Activated CD8-positive, alpha-beta T cell treated with anti-CD3 and anti-CD28 coated beads for 36 hours (primary cell): Measurements from ENCODE around the gene CKS1B. TPM values are rescaled to one million over a fixed set of nuclear protein-coding genes. Genes with fewer than 3 reads are reported as not detected.

ENCODE experiments used
- ATAC-seq: fragments of 200-7000 bp; cut with Tn5 transposase; one replicate; pipeline ENCODE4 v1.10.0; 2021; ENCODE audit warnings: mild to moderate bottlenecking, moderate library complexity
- CTCF ChIA-PET: fragments of 350-600 bp; sonication (Branson Sonifier 250); formaldehyde crosslinking; loops from one replicate; lab custom pipeline; 2021; ENCODE audit warnings: antibody characterized with exemption; lab: Charles Lee
- POLR2A ChIA-PET: fragments of 350-600 bp; sonication (Branson Sonifier 250); formaldehyde crosslinking; loops from one replicate; lab custom pipeline; 2021; ENCODE audit warnings: antibody characterized with exemption; lab: Charles Lee
- DNase-seq: peaks from one replicate; pipeline ENCODE4 v3.0.0-alpha.2; 2020
- H3K27ac Mint-ChIP-seq: one replicate; pipeline ENCODE4 v1.8.0; 2021; ENCODE audit warnings: mild to moderate bottlenecking, mixed read lengths
- H3K27me3 Mint-ChIP-seq: one replicate; pipeline ENCODE4 v1.8.0; 2021; ENCODE audit warnings: mixed read lengths
- H3K36me3 Mint-ChIP-seq: one replicate; pipeline ENCODE4 v1.8.0; 2021; ENCODE audit warnings: low read depth, mixed read lengths
- H3K4me1 Mint-ChIP-seq: one replicate; pipeline ENCODE4 v1.8.0; 2021; ENCODE audit warnings: low read depth, mixed read lengths
- H3K4me3 Mint-ChIP-seq: one replicate; pipeline ENCODE4 v1.8.0; 2021; ENCODE audit warnings: mild to moderate bottlenecking, moderate library complexity, mixed read lengths
- H3K9me3 Mint-ChIP-seq: one replicate; pipeline ENCODE4 v1.8.0; 2021; ENCODE audit warnings: mixed read lengths
- CTCF ChIP-seq: fragments of 200-600 bp; IDR thresholded peaks from one replicate; pipeline ENCODE4 v1.8.0; 2022; ENCODE audit warnings: antibody characterized with exemption, mild to moderate bottlenecking
- intact Hi-C: fragments of 100-400 bp; cut with micrococcal nuclease; formaldehyde crosslinking; loops from one replicate; pipeline ENCODE4 v1.10.0; 2022
- total RNA-seq, 2 experiments: library from RNA; stranded (reverse); gene quantifications; one replicate each; pipeline ENCODE4 v1.2.3, GENCODE V29; 2021

The CKS1B gene
- total RNA-seq, 2 experiments from 2014 or later: 172 to 173 TPM

- ChIA-PET POLR2A (interaction anchor here (0.8 to 1.7 kb wide), 5 partner anchors 15 to 134 kb away, joined by 3 to 7 read pairs (median 4); partner anchors contain the start of genes FLAD1 and PBXIP1), CTCF (interaction anchor here (1.0 to 1.6 kb wide), 2 partner anchors 15 to 58 kb away, joined by 3 to 4 read pairs; no protein-coding TSS in a partner anchor)
- H3K4me3 Mint-ChIP-seq: peak within 1 kb of the TSS; percentile 85
- H3K27me3 Mint-ChIP-seq: no peaks in the 10 kb centered on the region
- no peak for TF ChIP-seq CTCF
- H3K9me3 Mint-ChIP-seq: no peaks in the 10 kb centered on the region
- no peak for ATAC-seq
- H3K36me3 Mint-ChIP-seq: peaks cover 5% of the 10 kb centered on the region
- peaks cover 53% of the 10 kb centered on the region for H3K4me1 Mint-ChIP-seq
- intact Hi-C loops: no loop called here
- no peak for DNase-seq
- H3K27ac Mint-ChIP-seq: peak within 1 kb of the TSS; percentile 92
Observed at GRCh38 chr1:155002464-155003226, 28.2 kb downstream of the CKS1B start, which contains the start of gene ZBTB7B. TSS of gene ZBTB7B (plus strand) at chr1:155002802. CDS start at chr1:155014661, 11,859 bp downstream.

GRCh38 chr1:155003227-155003765 is 28.8 kb downstream of the CKS1B start:
- intact Hi-C loops: no loop called here
- peaks cover 48% of the 10 kb centered on the region for H3K4me1 Mint-ChIP-seq
- H3K4me3 Mint-ChIP-seq: peak overlapping the region; percentile 85
- TF ChIP-seq CTCF: no peak
- ChIA-PET POLR2A (interaction anchor here (0.8 to 1.9 kb wide), 7 partner anchors 10 to 134 kb away, joined by 3 to 5 read pairs (median 4); partner anchors contain the start of genes FLAD1 and PBXIP1), CTCF (interaction anchor here (1.0 to 2.0 kb wide), 2 partner anchors 14 kb away, joined by 3 to 14 read pairs; no protein-coding TSS in a partner anchor)
- H3K9me3 Mint-ChIP-seq: no peaks in the 10 kb centered on the region
- H3K27ac Mint-ChIP-seq: peak overlapping the region; percentile 80
- no peaks in the 10 kb centered on the region for H3K27me3 Mint-ChIP-seq
- ATAC-seq (no peak), DNase-seq (peak; percentile 48)
- peaks cover 5% of the 10 kb centered on the region for H3K36me3 Mint-ChIP-seq

GRCh38 chr1:155003766-155004351 is 29.4 kb downstream of the CKS1B start:
- Mint-ChIP-seq H3K27ac (peak overlapping the region; percentile 87), H3K4me1 (peaks cover 49% of the 10 kb centered on the region), H3K9me3 (no peaks in the 10 kb centered on the region), H3K4me3 (peak overlapping the region; percentile 85), H3K36me3 (peaks cover 5% of the 10 kb centered on the region), H3K27me3 (no peaks in the 10 kb centered on the region)
- POLR2A ChIA-PET: interaction anchor here (0.8 to 1.9 kb wide), 9 partner anchors 9 to 133 kb away, joined by 3 to 7 read pairs (median 4); partner anchors contain the start of genes FLAD1 and PBXIP1
- CTCF ChIA-PET: interaction anchor here (2.0 kb wide), 1 partner anchor 14 kb away, joined by 14 read pairs; no protein-coding TSS in a partner anchor
- intact Hi-C loops: no loop called here
- no peak for ATAC-seq
- DNase-seq: peak; percentile 38
- TF ChIP-seq CTCF: no peak

- ATAC-seq (no peak), DNase-seq (peak; percentile 46)
- Mint-ChIP-seq H3K27ac (peak overlapping the region; percentile 87), H3K4me3 (peak overlapping the region; percentile 85), H3K4me1 (peaks cover 50% of the 10 kb centered on the region), H3K36me3 (peaks cover 5% of the 10 kb centered on the region), H3K9me3 (no peaks in the 10 kb centered on the region), H3K27me3 (no peaks in the 10 kb centered on the region)
- CTCF ChIA-PET: interaction anchor here (0.8 to 2.0 kb wide), 2 partner anchors 13 to 68 kb away, joined by 3 to 14 read pairs; partner anchors contain the start of gene PMVK
- intact Hi-C loops: no loop called here
- POLR2A ChIA-PET: interaction anchor here (0.8 to 1.9 kb wide), 4 partner anchors 8 to 28 kb away, joined by 3 to 7 read pairs (median 4); partner anchors contain the start of gene FLAD1
- TF ChIP-seq CTCF: no peak
Observed at GRCh38 chr1:155004352-155005075, 30.0 kb downstream of the CKS1B start.
